ENCODE results near the gene CAMKV. TPM values are rescaled to one million over a fixed set of nuclear protein-coding genes. Genes with fewer than 3 reads are reported as not detected.
"Not testable (repeated sequence)": the region's sequence is repeated elsewhere in the genome, so short reads cannot be mapped to it uniquely, and the experiment has no call there.

Gene CAMKV
- 1 to 10 TPM in 1 of 5 donors, not detected in 4; 1.5 TPM for total RNA-seq
- polyA plus RNA-seq, result under 1 TPM in 1 of 3 donors, not detected in 2; 0.03 TPM
- long read RNA-seq, donor 1, result 0 reads
- long read RNA-seq, donor 2, result 0 reads
- long read RNA-seq, donor 3, result 0 reads
- long read RNA-seq, donor 4, result 0 reads
- long read RNA-seq, donor 5, partial matches to known transcripts, result 0 of 1 reads
- long read RNA-seq, donor 5, other reads (novel, unspliced or antisense), result 0 of 1 reads
- long read RNA-seq, donor 6, result 0 reads
- long read RNA-seq, donor 7, result 0 reads
- long read RNA-seq, donor 8, result 0 reads
- long read RNA-seq, donor 9, result 0 reads
- long read RNA-seq, donor 10, result 0 reads

GRCh38 chr3:49869525-49870126, at the start of gene CAMKV:
TSS of gene CAMKV (minus strand) at chr3:49869906. CDS start at chr3:49862388, 7,518 bp downstream.
- Histone ChIP-seq H3K4me1 (peaks cover 11 to 15% (median 14%) of the 10 kb centered on the region in 4 donors), H3K27me3 (peaks cover 11 to 71% (median 41%) of the 10 kb centered on the region in 3 donors), H3K27ac (no peak within 1 kb of the TSS), H3K36me3 (no peaks in the 10 kb centered on the region), H3K9me3 (no peaks in the 10 kb centered on the region), H3K4me3 (peak within 1 kb of the TSS; percentile 28 to 51 (median 44))
- DNase-seq, result peak in 1 of 2 donors; percentile 54
- TF ChIP-seq POLR2AphosphoS5 (IDR thresholded peaks at IDR 0.05) (no peak), EP300 (IDR thresholded peaks at IDR 0.05) (no peak)
- 1 to 3% (median 2%) methylated on average over 20 to 59 of the region's 59 CpGs for WGBS, 5 donors
- intact Hi-C loops (cut with DNase I; ENCODE audit: low total_unique reads), result no loop called here

- H3K27me3 ChIP-seq; H3K27ac ChIP-seq; H3K4me3 ChIP-seq; H3K9me3 ChIP-seq; DNase-seq; intact Hi-C loops (cut with DNase I; ENCODE audit: low total_unique reads): not testable (repeated sequence)
- Histone ChIP-seq H3K36me3 (peaks cover 0 to 14% (median 3%) of the 10 kb centered on the region in 4 donors), H3K4me1 (peaks cover 0 to 16% (median 6%) of the 10 kb centered on the region in 4 donors)
- WGBS, 5 donors, result 84 to 97% (median 93%) methylated on average over 19 of the region's 19 CpGs
These were observed 48.3 kb upstream of the CAMKV start for GRCh38 chr3:49917806-49918590.

- Histone ChIP-seq H3K4me1 (peaks cover 0 to 16% (median 6%) of the 10 kb centered on the region in 4 donors), H3K27ac (no peak overlapping the region), H3K36me3 (peaks cover 0 to 20% (median 16%) of the 10 kb centered on the region in 4 donors), H3K4me3 (no peak overlapping the region), H3K9me3 (no peaks in the 10 kb centered on the region), H3K27me3 (no peaks in the 10 kb centered on the region)
- no peak for TF ChIP-seq EP300 (IDR thresholded peaks at IDR 0.05)
- no peak for TF ChIP-seq CTCF (IDR thresholded peaks at IDR 0.05)
- TF ChIP-seq POLR2A (IDR thresholded peaks at IDR 0.05), result no peak
- no peak for TF ChIP-seq POLR2AphosphoS5 (IDR thresholded peaks at IDR 0.05)
- intact Hi-C loops (cut with DNase I; ENCODE audit: low total_unique reads), result no loop called here
- DNase-seq, result no peak
- WGBS, 5 donors, result 90 to 97% (median 92%) methylated on average over 5 of the region's 5 CpGs
These were observed 47.0 kb upstream of the CAMKV start for GRCh38 chr3:49916686-49917085.

GRCh38 chr3:49914906-49915305, 45.2 kb upstream of the CAMKV start:
- Histone ChIP-seq H3K36me3 (peaks cover 11 to 36% (median 32%) of the 10 kb centered on the region in 4 donors), H3K4me3 (no peak overlapping the region), H3K9me3 (no peaks in the 10 kb centered on the region), H3K27me3 (no peaks in the 10 kb centered on the region), H3K27ac (peak overlapping the region in 1 of 5 donors; percentile 15), H3K4me1 (peaks cover 0 to 16% (median 6%) of the 10 kb centered on the region in 4 donors)
- intact Hi-C loops (cut with DNase I; ENCODE audit: low total_unique reads), result no loop called here
- DNase-seq, result no peak
- TF ChIP-seq POLR2A (IDR thresholded peaks at IDR 0.05) (no peak), CTCF (IDR thresholded peaks at IDR 0.05) (no peak), POLR2AphosphoS5 (IDR thresholded peaks at IDR 0.05) (no peak), EP300 (IDR thresholded peaks at IDR 0.05) (no peak)
- 23 to 54% (median 48%) methylated on average over 2 of the region's 2 CpGs for WGBS, 5 donors

- Histone ChIP-seq H3K27ac (no peak overlapping the region), H3K27me3 (no peaks in the 10 kb centered on the region), H3K36me3 (peaks cover 12 to 51% (median 48%) of the 10 kb centered on the region in 4 donors), H3K4me3 (no peak overlapping the region), H3K9me3 (no peaks in the 10 kb centered on the region), H3K4me1 (peaks cover 0 to 16% (median 6%) of the 10 kb centered on the region in 4 donors)
- TF ChIP-seq POLR2A (IDR thresholded peaks at IDR 0.05) (no peak), EP300 (IDR thresholded peaks at IDR 0.05) (no peak), CTCF (IDR thresholded peaks at IDR 0.05) (no peak), POLR2AphosphoS5 (IDR thresholded peaks at IDR 0.05) (no peak)
- intact Hi-C loops (cut with DNase I; ENCODE audit: low total_unique reads), result no loop called here
- WGBS, 5 donors, result 85 to 94% (median 93%) methylated on average over 4 of the region's 4 CpGs
- DNase-seq, result peak in 1 of 2 donors; percentile 21
These were observed 43.2 kb upstream of the CAMKV start for GRCh38 chr3:49912881-49913281.
